Calu3 (cell line): ENCODE data around the gene SSBP3. TPM values are rescaled to one million over a fixed set of nuclear protein-coding genes. Genes with fewer than 3 reads are reported as not detected.

ENCODE experiments used
- BruUV-seq: library from RNA; stranded (reverse); fragments of 400-500 nt; replicated peaks from 2 replicates; lab custom pipeline; 2021; lab: Mats Ljungman, UMichigan
- CTCF ChIA-PET: fragments of 300-600 bp; sonication (Branson Sonifier 250); formaldehyde crosslinking; loops from one replicate; lab custom pipeline; 2022; ENCODE audit warnings: antibody characterized with exemption; lab: Charles Lee
- DNase-seq: peaks from one replicate; pipeline ENCODE4 v3.0.0; 2022
- H3K27ac Mint-ChIP-seq: one replicate; pipeline ENCODE4 v1.8.0; 2022; ENCODE audit warnings: mixed read lengths; ENCODE audit not compliant: unreplicated experiment
- H3K27me3 Mint-ChIP-seq: one replicate; pipeline ENCODE4 v1.8.0; 2022; ENCODE audit warnings: mixed read lengths; ENCODE audit not compliant: unreplicated experiment
- H3K36me3 Mint-ChIP-seq: one replicate; pipeline ENCODE4 v1.8.0; 2022; ENCODE audit warnings: mild to moderate bottlenecking, moderate library complexity, mixed read lengths; ENCODE audit not compliant: insufficient read depth, unreplicated experiment
- H3K4me1 Mint-ChIP-seq: one replicate; pipeline ENCODE4 v1.8.0; 2022; ENCODE audit warnings: mild to moderate bottlenecking, low read depth, mixed read lengths; ENCODE audit not compliant: unreplicated experiment
- H3K4me3 Mint-ChIP-seq: one replicate; pipeline ENCODE4 v1.8.0; 2022; ENCODE audit warnings: mild to moderate bottlenecking, low read depth, moderate library complexity, mixed read lengths; ENCODE audit not compliant: unreplicated experiment
- H3K9me3 Mint-ChIP-seq: one replicate; pipeline ENCODE4 v1.8.0; 2022; ENCODE audit warnings: low read depth, mixed read lengths; ENCODE audit not compliant: unreplicated experiment
- intact Hi-C: fragments of 100-400 bp; cut with micrococcal nuclease; formaldehyde crosslinking; loops from one replicate; pipeline ENCODE4 v1.10.0; 2022; ENCODE audit not compliant: unreplicated experiment
- total RNA-seq: library from RNA; stranded (reverse); gene quantifications from 2 replicates; pipeline ENCODE4 v1.2.3, GENCODE V29; 2022
- TF ChIP-seq, protein P1 (sequence below): fragments of 200-600 bp; IDR thresholded peaks from one replicate; pipeline ENCODE4 v1.8.0; 2022; ENCODE audit warnings: antibody characterized with exemption; ENCODE audit not compliant: unreplicated experiment

The SSBP3 gene
- total RNA-seq, 1 experiment from 2014 or later, result 16.6 TPM

DNA sequence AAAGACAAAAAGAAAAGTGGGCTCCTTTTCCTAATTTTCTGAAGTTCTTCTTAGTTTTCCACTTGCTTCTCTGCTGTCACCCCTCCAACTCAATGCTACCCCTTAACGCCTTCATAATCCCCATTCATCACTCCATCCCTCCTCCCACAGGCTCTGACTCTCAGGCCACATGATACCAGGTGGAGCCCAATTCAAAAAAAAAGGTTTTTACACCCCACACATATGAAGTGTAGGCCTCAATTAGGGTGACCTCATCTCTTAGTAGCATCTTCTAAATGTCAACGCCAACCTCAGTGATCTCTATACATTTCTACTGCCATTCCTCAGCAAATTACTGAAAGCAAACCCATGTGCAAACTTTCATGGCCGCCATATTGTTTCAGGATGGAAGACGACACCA, 6.4 kb downstream of the SSBP3 start:
- CTCF ChIA-PET, result no interaction called here
- no peak for DNase-seq
- Mint-ChIP-seq H3K27ac (no peak overlapping the region), H3K27me3 (no peaks in the 10 kb centered on the region), H3K4me3 (no peak overlapping the region), H3K4me1 (no peaks in the 10 kb centered on the region), H3K36me3 (no peaks in the 10 kb centered on the region), H3K9me3 (no peaks in the 10 kb centered on the region)
- BruUV-seq, result no TSS peak
- TF ChIP-seq, protein P1, sequence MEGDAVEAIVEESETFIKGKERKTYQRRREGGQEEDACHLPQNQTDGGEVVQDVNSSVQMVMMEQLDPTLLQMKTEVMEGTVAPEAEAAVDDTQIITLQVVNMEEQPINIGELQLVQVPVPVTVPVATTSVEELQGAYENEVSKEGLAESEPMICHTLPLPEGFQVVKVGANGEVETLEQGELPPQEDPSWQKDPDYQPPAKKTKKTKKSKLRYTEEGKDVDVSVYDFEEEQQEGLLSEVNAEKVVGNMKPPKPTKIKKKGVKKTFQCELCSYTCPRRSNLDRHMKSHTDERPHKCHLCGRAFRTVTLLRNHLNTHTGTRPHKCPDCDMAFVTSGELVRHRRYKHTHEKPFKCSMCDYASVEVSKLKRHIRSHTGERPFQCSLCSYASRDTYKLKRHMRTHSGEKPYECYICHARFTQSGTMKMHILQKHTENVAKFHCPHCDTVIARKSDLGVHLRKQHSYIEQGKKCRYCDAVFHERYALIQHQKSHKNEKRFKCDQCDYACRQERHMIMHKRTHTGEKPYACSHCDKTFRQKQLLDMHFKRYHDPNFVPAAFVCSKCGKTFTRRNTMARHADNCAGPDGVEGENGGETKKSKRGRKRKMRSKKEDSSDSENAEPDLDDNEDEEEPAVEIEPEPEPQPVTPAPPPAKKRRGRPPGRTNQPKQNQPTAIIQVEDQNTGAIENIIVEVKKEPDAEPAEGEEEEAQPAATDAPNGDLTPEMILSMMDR, result no peak
- intact Hi-C loops, result no loop called here

DNA sequence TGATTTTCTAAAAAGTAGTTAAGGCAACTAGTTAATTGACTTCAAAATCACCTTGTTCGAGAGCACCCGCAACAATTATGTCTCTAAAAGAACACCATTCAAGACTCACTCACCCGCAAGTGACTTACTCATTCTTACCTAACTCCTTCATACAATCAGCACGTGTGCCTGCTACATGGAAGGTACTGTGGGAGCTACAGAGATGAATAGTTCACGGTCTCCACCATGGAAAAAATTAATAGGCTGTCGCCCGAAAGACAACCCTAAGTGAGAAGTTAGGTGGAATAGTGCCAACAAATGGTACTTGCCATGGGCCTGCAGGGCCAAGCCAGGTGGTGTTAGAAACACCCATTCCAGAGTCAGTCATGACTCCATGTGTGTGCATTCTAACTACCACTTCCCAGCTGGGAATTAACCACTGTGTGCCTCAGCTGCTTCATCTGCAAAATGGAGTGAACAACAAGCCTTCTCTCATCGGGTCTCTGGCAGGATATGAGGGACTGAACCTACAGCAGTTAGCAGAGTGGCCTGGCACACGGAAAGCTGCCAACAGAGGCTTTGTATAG, 7.1 kb downstream of the SSBP3 start:
- no TSS peak for BruUV-seq
- CTCF ChIA-PET, result no interaction called here
- DNase-seq, result no peak
- H3K4me1 Mint-ChIP-seq, result no peaks in the 10 kb centered on the region
- TF ChIP-seq, protein P1, result no peak
- H3K36me3 Mint-ChIP-seq, result no peaks in the 10 kb centered on the region
- no peak overlapping the region for H3K4me3 Mint-ChIP-seq
- intact Hi-C loops, result no loop called here
- no peaks in the 10 kb centered on the region for H3K9me3 Mint-ChIP-seq
- H3K27ac Mint-ChIP-seq, result no peak overlapping the region
- H3K27me3 Mint-ChIP-seq, result no peaks in the 10 kb centered on the region

DNA sequence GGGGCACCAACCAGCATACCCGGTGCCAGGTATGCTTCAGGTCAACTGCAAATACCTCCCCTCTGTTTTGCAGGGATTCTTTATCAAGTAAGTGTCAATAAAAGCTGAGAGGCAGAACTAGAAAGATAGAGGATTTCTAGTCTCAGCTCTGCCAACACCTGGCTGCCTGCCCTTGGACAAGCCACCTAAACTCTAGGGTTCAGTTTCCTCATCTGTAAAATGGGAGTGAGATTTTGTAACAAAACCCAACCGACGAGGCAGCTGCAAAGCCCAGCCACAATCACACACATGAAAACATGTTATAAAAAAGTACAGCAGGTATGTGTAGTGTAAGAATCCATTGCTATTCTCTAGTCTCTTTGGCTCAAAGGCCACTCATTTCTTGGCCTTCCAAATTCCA, 8.2 kb downstream of the SSBP3 start:
- intact Hi-C loops, result no loop called here
- no peak for DNase-seq
- no peak overlapping the region for H3K27ac Mint-ChIP-seq
- no peaks in the 10 kb centered on the region for H3K36me3 Mint-ChIP-seq
- no peaks in the 10 kb centered on the region for H3K4me1 Mint-ChIP-seq
- H3K4me3 Mint-ChIP-seq, result no peak overlapping the region
- H3K9me3 Mint-ChIP-seq, result no peaks in the 10 kb centered on the region
- H3K27me3 Mint-ChIP-seq, result no peaks in the 10 kb centered on the region
- TF ChIP-seq, protein P1, result no peak
- BruUV-seq, result no TSS peak
- CTCF ChIA-PET, result interaction anchor here (0.6 kb wide), 1 partner anchor 365 kb away, joined by 4 read pairs; no protein-coding TSS in a partner anchor

DNA sequence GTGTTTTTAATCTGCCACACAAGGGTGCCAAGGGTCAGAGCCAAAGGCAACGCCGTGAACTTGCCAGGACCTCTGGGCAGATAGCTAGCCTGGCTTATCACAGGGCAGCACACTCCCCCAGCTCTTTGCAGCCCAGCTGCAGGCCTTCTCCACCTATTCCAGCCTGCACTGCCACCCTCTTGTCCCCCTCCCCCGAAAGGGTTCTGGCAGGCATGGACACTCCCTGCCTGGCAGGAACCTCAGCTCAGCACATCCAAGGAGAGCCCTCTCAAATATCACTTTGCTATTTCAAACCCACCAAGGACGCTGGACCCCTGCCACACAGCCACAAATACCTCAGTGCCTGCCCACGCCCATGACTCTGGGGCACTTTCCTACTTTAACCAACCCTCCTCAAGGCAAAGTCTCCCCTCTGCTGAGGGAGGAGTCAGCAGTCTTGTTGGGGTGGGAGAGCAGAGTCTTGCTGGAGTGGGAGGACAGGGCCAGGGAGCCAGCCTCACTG, 9.1 kb downstream of the SSBP3 start:
- Mint-ChIP-seq H3K36me3 (no peaks in the 10 kb centered on the region), H3K4me3 (no peak overlapping the region), H3K4me1 (no peaks in the 10 kb centered on the region), H3K27ac (no peak overlapping the region), H3K27me3 (no peaks in the 10 kb centered on the region), H3K9me3 (no peaks in the 10 kb centered on the region)
- no TSS peak for BruUV-seq
- DNase-seq, result no peak
- intact Hi-C loops, result no loop called here
- CTCF ChIA-PET, result interaction anchor here (0.7 kb wide), 1 partner anchor 152 kb away, joined by 5 read pairs; no protein-coding TSS in a partner anchor
- TF ChIP-seq, protein P1, result no peak
